Fibroblast of pulmonary artery (primary cell): ENCODE measurements around the gene MEX3C.

Source experiments
- DNase-seq: peaks from one replicate; pipeline ENCODE4 v3.0.0-alpha.2; 2010; ENCODE audit warnings: low read depth
- H3K4me3 ChIP-seq: replicated peaks from 2 replicates; pipeline ENCODE4 v1.5.1; 2011; ENCODE audit warnings: low read depth, mild to moderate bottlenecking, control low read depth, low read length, moderate library complexity
- TF ChIP-seq, protein P1 (sequence below): IDR thresholded peaks from 2 replicates; pipeline ENCODE4 v1.5.1; 2011; ENCODE audit warnings: mild to moderate bottlenecking, control low read depth, low read length, inconsistent platforms; ENCODE audit errors: missing control alignments

Gene MEX3C

GRCh38 chr18:51135364-51135763, 62.1 kb downstream of the MEX3C start:
- peak overlapping the region; percentile 34 for H3K4me3 ChIP-seq
- peak; percentile 69 for DNase-seq
- TF ChIP-seq, protein P1, sequence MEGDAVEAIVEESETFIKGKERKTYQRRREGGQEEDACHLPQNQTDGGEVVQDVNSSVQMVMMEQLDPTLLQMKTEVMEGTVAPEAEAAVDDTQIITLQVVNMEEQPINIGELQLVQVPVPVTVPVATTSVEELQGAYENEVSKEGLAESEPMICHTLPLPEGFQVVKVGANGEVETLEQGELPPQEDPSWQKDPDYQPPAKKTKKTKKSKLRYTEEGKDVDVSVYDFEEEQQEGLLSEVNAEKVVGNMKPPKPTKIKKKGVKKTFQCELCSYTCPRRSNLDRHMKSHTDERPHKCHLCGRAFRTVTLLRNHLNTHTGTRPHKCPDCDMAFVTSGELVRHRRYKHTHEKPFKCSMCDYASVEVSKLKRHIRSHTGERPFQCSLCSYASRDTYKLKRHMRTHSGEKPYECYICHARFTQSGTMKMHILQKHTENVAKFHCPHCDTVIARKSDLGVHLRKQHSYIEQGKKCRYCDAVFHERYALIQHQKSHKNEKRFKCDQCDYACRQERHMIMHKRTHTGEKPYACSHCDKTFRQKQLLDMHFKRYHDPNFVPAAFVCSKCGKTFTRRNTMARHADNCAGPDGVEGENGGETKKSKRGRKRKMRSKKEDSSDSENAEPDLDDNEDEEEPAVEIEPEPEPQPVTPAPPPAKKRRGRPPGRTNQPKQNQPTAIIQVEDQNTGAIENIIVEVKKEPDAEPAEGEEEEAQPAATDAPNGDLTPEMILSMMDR: no peak

DNA sequence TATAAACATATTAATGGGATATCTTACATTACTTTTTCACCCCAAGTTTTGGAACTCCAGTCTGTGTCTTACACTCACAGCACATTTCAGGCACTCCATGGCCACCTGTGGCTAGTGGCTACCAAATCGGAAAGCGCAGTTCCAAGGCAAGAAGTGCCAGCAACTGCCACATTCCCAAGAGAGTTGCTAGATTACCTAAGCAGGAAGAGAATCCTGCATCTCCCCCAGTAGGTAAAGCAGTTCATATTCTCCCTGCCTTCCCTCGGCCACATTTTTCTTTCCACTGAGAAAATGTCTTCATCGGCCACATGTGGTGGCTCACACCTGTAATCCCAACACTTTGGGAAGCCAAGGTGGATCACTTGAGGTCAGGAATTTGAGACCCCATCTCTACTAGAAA, 62.8 kb downstream of the MEX3C start:
- TF ChIP-seq, protein P1: no peak
- DNase-seq: no peak

GRCh38 chr18:51133580-51134160, 63.8 kb downstream of the MEX3C start:
- TF ChIP-seq, protein P1: no peak
- H3K4me3 ChIP-seq: no peak overlapping the region
- DNase-seq: no peak

More for the DNA sequence above, 62.8 kb downstream of the MEX3C start:
- no peak overlapping the region for H3K4me3 ChIP-seq

- no peak overlapping the region for H3K4me3 ChIP-seq
- TF ChIP-seq, protein P1: no peak
- DNase-seq: no peak
Measured at GRCh38 chr18:51132256-51132935, 65.1 kb downstream of the MEX3C start.

- H3K4me3 ChIP-seq: no peak overlapping the region
- peak; percentile 38 for DNase-seq
- TF ChIP-seq, protein P1: no peak
Measured at GRCh38 chr18:51128533-51128932, 68.9 kb downstream of the MEX3C start.

GRCh38 chr18:51127664-51128063, 69.8 kb downstream of the MEX3C start:
- TF ChIP-seq, protein P1: no peak
- no peak for DNase-seq
- H3K4me3 ChIP-seq: no peak overlapping the region

GRCh38 chr18:51125976-51126375, 71.5 kb downstream of the MEX3C start:
- DNase-seq: no peak
- TF ChIP-seq, protein P1: no peak
- H3K4me3 ChIP-seq: no peak overlapping the region
